IMR-90 (cell line): ENCODE results near the gene PGAP1. TPM values are rescaled to one million over a fixed set of nuclear protein-coding genes. Genes with fewer than 3 reads are reported as not detected.

ENCODE experiments used
- ATAC-seq: fragments of 200-7000 bp; cut with Tn5 transposase; 2 replicates; pipeline ENCODE4 v1.9.1; 2020; ENCODE audit warnings: low read depth, mild to moderate bottlenecking, moderate library complexity
- BruUV-seq: library from RNA; stranded (reverse); fragments of 400-500 nt; replicated peaks from 2 replicates; lab custom pipeline; 2021; lab: Mats Ljungman, UMichigan
- CTCF ChIA-PET: fragments of 300-600 bp; formaldehyde crosslinking; extraction: SDS; loops from one replicate; lab custom pipeline; 2021; ENCODE audit warnings: antibody characterized with exemption; lab: Yijun Ruan, JAX
- POLR2A ChIA-PET: fragments of 300-600 bp; sonication (Branson Sonifier 250); formaldehyde crosslinking; loops from one replicate; lab custom pipeline; 2022; ENCODE audit warnings: antibody characterized with exemption; ENCODE audit not compliant: unreplicated experiment; lab: Charles Lee
- DNase-seq: peaks from one replicate; pipeline ENCODE4 v3.0.0; 2013
- H2AFZ ChIP-seq: replicated peaks from 2 replicates; pipeline ENCODE3; 2013; ENCODE audit warnings: low read length, mild to moderate bottlenecking; ENCODE audit not compliant: poor library complexity
- H2AK5ac ChIP-seq: 2 replicates; pipeline ENCODE4 v1.6.1; 2013; ENCODE audit warnings: low read depth, low read length, inconsistent platforms
- H2AK9ac ChIP-seq: replicated peaks from 2 replicates; pipeline ENCODE3; 2013; ENCODE audit warnings: mild to moderate bottlenecking, low read depth, low read length, moderate library complexity; ENCODE audit not compliant: poor library complexity
- H2BK120ac ChIP-seq: 2 replicates; pipeline ENCODE4 v1.6.1; 2013; ENCODE audit warnings: low read depth, low read length, inconsistent platforms
- H2BK15ac ChIP-seq: 3 replicates; pipeline ENCODE4 v1.6.1; 2013; ENCODE audit warnings: low read depth, low read length, inconsistent platforms
- H2BK20ac ChIP-seq: 2 replicates; pipeline ENCODE4 v1.6.1; 2013; ENCODE audit warnings: low read depth, mild to moderate bottlenecking, inconsistent platforms, low read length, moderate library complexity
- H2BK5ac ChIP-seq: 2 replicates; pipeline ENCODE4 v1.6.1; 2013; ENCODE audit warnings: mild to moderate bottlenecking, low read depth, low read length, inconsistent platforms; ENCODE audit not compliant: poor library complexity, severe bottlenecking
- H3K14ac ChIP-seq: replicated peaks from 2 replicates; pipeline ENCODE4 v1.6.1; 2013; ENCODE audit warnings: low read depth, low read length, inconsistent platforms
- H3K18ac ChIP-seq: 2 replicates; pipeline ENCODE4 v1.6.1; 2013; ENCODE audit warnings: low read depth, low read length, control low read depth
- H3K23ac ChIP-seq: 2 replicates; pipeline ENCODE4 v1.6.1; 2013; ENCODE audit warnings: low read depth, low read length, inconsistent platforms
- H3K27ac ChIP-seq: 2 replicates; pipeline ENCODE4 v1.5.1; 2013; ENCODE audit warnings: mild to moderate bottlenecking, control low read depth, low read length; ENCODE audit not compliant: insufficient read depth
- H3K27me3 ChIP-seq: 2 replicates; pipeline ENCODE4 v1.6.1; 2013; ENCODE audit warnings: low read length; ENCODE audit not compliant: control insufficient read depth, insufficient read depth
- H3K36me3 ChIP-seq: 2 replicates; pipeline ENCODE4 v1.6.1; 2013; ENCODE audit warnings: low read length, mixed read lengths; ENCODE audit not compliant: control insufficient read depth, insufficient read depth
- H3K4ac ChIP-seq: 2 replicates; pipeline ENCODE4 v1.6.1; 2013; ENCODE audit warnings: low read depth, low read length, inconsistent platforms
- H3K4me1 ChIP-seq: 2 replicates; pipeline ENCODE4 v1.6.1; 2013; ENCODE audit warnings: low read length, mixed read lengths; ENCODE audit not compliant: control insufficient read depth, insufficient read depth
- H3K4me2 ChIP-seq: 2 replicates; pipeline ENCODE4 v1.6.1; 2013; ENCODE audit warnings: low read depth, mild to moderate bottlenecking, control low read depth, low read length, moderate library complexity
- H3K4me3 ChIP-seq: 2 replicates; pipeline ENCODE4 v1.5.1; 2013; ENCODE audit warnings: low read depth, mild to moderate bottlenecking, control low read depth, low read length, moderate library complexity; ENCODE audit not compliant: insufficient read depth
- H3K56ac ChIP-seq: 2 replicates; pipeline ENCODE4 v1.6.1; 2013; ENCODE audit warnings: low read length, inconsistent platforms; ENCODE audit not compliant: insufficient read depth; ENCODE audit errors: extremely low read depth
- H3K79me1 ChIP-seq, 2 experiments: 2 replicates each; pipeline ENCODE4 v1.6.1; 2013; ENCODE audit warnings: low read length in 2 of 2, inconsistent platforms in 1 of 2, low read depth in 1 of 2
- H3K9ac ChIP-seq: 2 replicates; pipeline ENCODE4 v1.6.1; 2013; ENCODE audit warnings: low read depth, low read length, control low read depth
- H3K9me1 ChIP-seq: 2 replicates; pipeline ENCODE4 v1.6.1; 2013; ENCODE audit warnings: low read length, inconsistent platforms; ENCODE audit not compliant: insufficient read depth
- H3K9me3 ChIP-seq: 2 replicates; pipeline ENCODE4 v1.6.1; 2013; ENCODE audit warnings: low read length; ENCODE audit not compliant: control insufficient read depth, insufficient read depth
- H4K20me1 ChIP-seq: 2 replicates; pipeline ENCODE4 v1.6.1; 2013; ENCODE audit warnings: low read length, inconsistent platforms; ENCODE audit not compliant: insufficient read depth
- H4K5ac ChIP-seq: 2 replicates; pipeline ENCODE4 v1.6.1; 2013; ENCODE audit warnings: mild to moderate bottlenecking, low read depth, low read length, control low read depth
- H4K8ac ChIP-seq, 2 experiments: 2 replicates each; pipeline ENCODE4 v1.6.1; 2013; ENCODE audit warnings: low read depth in 2 of 2, low read length in 2 of 2, control low read depth in 1 of 2, inconsistent platforms in 1 of 2
- H4K91ac ChIP-seq: 2 replicates; pipeline ENCODE4 v1.6.1; 2013; ENCODE audit warnings: low read depth, low read length, inconsistent platforms; ENCODE audit not compliant: insufficient read depth
- FOS ChIP-seq: fragments of 150-350 bp; IDR thresholded peaks from 2 replicates; pipeline ENCODE4 v1.6.1; 2016; ENCODE audit warnings: low read depth, low read length
- MXI1 ChIP-seq: IDR thresholded peaks from 2 replicates; pipeline ENCODE4 v1.6.1; 2012; ENCODE audit warnings: low read depth, mild to moderate bottlenecking, low read length, moderate library complexity, borderline replicate concordance
- RAD21 ChIP-seq: IDR thresholded peaks from 2 replicates; pipeline ENCODE4 v1.6.1; 2012; ENCODE audit warnings: low read length, improper control_type of control experiment
- WGBS, 2 experiments: methylation state at CpG; one replicate each; pipeline versions ENCODE4 v1.1.5 to v1.1.7; 2013; ENCODE audit warnings: missing lambda C conversion rate in 2 of 2; ENCODE audit not compliant: insufficient read length in 1 of 2; ENCODE audit errors: extremely low coverage in 2 of 2; 5-methylcytosine and 5-hydroxymethylcytosine counted together
- dilution Hi-C: fragments of 300-500 bp; cut with HindIII; formaldehyde crosslinking; loops from one replicate; pipeline ENCODE4 v1.14.3; 2018; ENCODE audit warnings: low sequenced_read_pairs; ENCODE audit not compliant: unreplicated experiment
- in situ Hi-C: fragments of 300-500 bp; cut with MboI; formaldehyde crosslinking; loops from 3 replicates; pipeline ENCODE4 v1.14.3; 2019; ENCODE audit warnings: low sequenced_read_pairs, inconsistent platforms, mixed read lengths
- intact Hi-C: fragments of 100-400 bp; cut with micrococcal nuclease; formaldehyde crosslinking; loops from 2 replicates; pipeline ENCODE4 v1.10.0; 2022
- polyA plus RNA-seq, 3 experiments: library from polyadenylated mRNA; depleted of rRNA; stranded (reverse); fragments of >200 nt; gene quantifications; 2 replicates each; pipeline ENCODE4 v1.2.3, GENCODE V29; 2012; ENCODE audit warnings: low replicate concordance in 1 of 3
- total RNA-seq: library from RNA; depleted of rRNA; stranded (reverse); fragments of >200 nt; gene quantifications from 2 replicates; pipeline ENCODE4 v1.2.3, GENCODE V29; 2012

The PGAP1 gene
- total and polyA plus RNA-seq, 2 of the 4 experiments (the other 2 are of a cell fraction) = 1.9 to 5.7 TPM

DNA sequence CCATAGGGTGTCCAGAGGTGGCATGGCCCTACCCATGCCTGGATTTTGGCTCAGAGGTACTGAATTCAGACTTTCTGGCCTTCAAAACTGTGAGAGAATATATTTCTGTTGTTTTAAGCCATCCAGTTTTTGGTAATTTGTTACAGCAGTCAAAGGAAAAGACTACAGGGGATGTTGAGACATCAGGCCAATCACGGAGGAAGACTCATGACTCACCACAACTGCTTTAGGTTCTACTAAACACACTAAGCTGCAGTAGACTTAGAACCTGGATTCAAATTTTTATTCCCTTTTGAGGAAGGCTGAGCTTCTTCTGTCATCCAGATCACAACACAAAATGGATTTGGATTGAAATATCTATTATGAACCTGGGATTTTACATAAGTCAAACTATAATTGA is 105.3 kb downstream of the PGAP1 start:
- no peak overlapping the region for H3K56ac ChIP-seq
- H3K9ac ChIP-seq = no peak overlapping the region
- no peak overlapping the region for H3K4me3 ChIP-seq
- BruUV-seq = no TSS peak
- H3K18ac ChIP-seq = no peak overlapping the region
- H3K27ac ChIP-seq = no peak overlapping the region
- no peaks in the 10 kb centered on the region for H3K27me3 ChIP-seq
- no peaks in the 10 kb centered on the region for H3K36me3 ChIP-seq
- CTCF ChIA-PET = no interaction called here
- H2AFZ ChIP-seq = peak overlapping the region; percentile 25
- H3K4ac ChIP-seq = no peak overlapping the region
- ATAC-seq (peak; percentile 51), DNase-seq (peak; percentile 71)
- no peak overlapping the region for H4K91ac ChIP-seq
- no peak overlapping the region for H2AK5ac ChIP-seq
- in situ Hi-C loops = no loop called here
- 0 out of 3 replicates have a peak overlapping the region, but pooled peaks have one; percentile 42 for H2BK15ac ChIP-seq
- no peaks in the 10 kb centered on the region for H3K9me1 ChIP-seq
- no peak overlapping the region for H2BK120ac ChIP-seq
- no peak overlapping the region for H2AK9ac ChIP-seq
- TF ChIP-seq FOS (peak; percentile 27; the same call in 1 of the 2 replicates), RAD21 (no peak), MXI1 (no peak)
- H2BK5ac ChIP-seq = no peak overlapping the region
- no peak overlapping the region for H3K14ac ChIP-seq
- dilution Hi-C loops = no loop called here
- H3K23ac ChIP-seq = no peak overlapping the region
- no peak overlapping the region for H4K8ac ChIP-seq
- H3K9me3 ChIP-seq = peaks cover 6% of the 10 kb centered on the region
- no peak overlapping the region for H4K5ac ChIP-seq
- H3K4me1 ChIP-seq = 0 out of 2 replicates have a peak, but pooled peaks cover 3% of the 10 kb centered on the region
- intact Hi-C loops = no loop called here
- no CpG with 5 or more reads among the region's 1 CpG for WGBS, 2 experiments
- H3K79me1 ChIP-seq = no peaks in the 10 kb centered on the region
- H4K20me1 ChIP-seq = no peaks in the 10 kb centered on the region
- H2BK20ac ChIP-seq = no peak overlapping the region
- POLR2A ChIA-PET = no interaction called here
- no peak overlapping the region for H3K4me2 ChIP-seq
